ENCODE measurements around the gene SIPA1L3. TPM values are rescaled to one million over a fixed set of nuclear protein-coding genes. Genes with fewer than 3 reads are reported as not detected.
"Not testable (repeated sequence)": the region's sequence is repeated elsewhere in the genome, so short reads cannot be mapped to it uniquely, and the experiment has no call there.

The SIPA1L3 gene
- total RNA-seq, 1 donor from 2014 or later, result 17.0 TPM

DNA sequence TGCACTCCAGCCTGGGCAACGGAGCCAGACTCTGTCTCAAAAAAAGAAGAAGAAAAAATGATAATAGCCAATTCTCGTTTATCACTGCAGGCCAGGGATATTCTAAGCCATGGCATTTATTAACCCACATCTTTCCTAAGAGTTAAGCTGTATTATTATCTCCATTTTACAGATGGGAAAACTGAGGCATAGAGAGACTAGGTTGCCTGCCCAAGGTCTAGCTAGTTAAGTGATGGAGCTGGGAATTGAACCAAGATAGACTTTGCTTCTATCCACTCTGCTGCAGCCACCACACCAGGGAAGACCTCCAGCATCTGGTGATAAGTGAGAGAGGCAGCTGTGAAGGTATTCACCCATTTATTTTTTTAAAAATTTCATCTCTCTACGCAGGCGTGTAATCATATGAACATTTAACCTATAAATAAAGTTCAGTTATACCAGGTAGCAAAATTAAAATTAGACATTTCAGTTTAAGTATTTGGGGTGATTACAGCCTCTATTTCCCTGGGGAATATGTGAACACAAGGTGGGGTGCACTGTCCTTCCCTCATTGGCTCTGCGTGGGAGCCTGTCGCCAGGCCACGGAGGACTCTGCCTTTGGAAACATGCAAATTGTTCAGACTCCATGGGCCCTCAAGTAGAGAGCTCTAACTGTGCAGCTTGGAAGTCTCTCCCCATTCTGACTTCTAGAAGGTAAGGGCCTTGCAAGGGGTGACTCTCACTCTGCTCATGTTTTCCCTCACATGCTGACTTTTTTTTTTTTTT, 157.8 kb downstream of the SIPA1L3 start:
- DNase-seq (ENCODE audit: low read depth), result no peak

DNA sequence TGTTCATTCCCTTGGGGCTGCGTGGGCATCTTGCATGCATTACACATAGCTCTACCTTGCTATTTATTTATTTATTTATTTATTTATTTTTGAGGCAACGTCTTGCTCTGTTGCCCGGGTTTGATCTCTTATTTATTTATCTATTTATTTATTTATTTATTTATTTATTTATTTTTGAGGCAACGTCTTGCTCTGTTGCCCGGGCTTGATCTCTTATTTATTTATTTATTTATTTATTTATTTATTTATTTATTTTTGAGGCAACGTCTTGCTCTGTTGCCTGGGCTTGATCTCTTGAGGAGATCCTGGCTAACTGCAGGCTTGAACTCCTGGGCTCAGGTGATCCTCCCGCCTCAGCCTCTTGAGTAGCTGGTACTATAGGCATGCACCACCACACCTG, 158.8 kb downstream of the SIPA1L3 start:
- DNase-seq (ENCODE audit: low read depth), result not testable (repeated sequence)

- DNase-seq (ENCODE audit: low read depth), result no peak
Measured at GRCh38 chr19:38068826-38069225, 161.8 kb downstream of the SIPA1L3 start.

DNA sequence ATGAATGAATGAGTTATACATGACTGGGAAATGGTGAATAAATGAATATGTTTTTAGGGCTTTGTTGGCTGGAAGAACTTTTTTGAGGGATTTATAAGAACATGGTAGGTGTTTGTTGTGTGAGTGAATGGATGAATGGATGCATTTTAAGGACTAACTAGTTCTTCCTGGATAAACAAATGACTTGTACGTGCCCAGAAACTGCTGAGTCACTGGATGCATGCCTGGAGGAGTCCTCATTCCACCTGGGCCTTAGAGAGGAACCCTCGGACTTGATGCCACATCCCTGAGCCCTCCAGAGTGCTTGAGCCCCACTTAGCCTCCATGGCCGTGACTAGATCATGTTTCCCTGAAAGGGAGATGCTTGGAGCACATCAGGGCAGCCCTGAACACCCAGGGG, 163.6 kb downstream of the SIPA1L3 start:
- DNase-seq (ENCODE audit: low read depth), result no peak

DNA sequence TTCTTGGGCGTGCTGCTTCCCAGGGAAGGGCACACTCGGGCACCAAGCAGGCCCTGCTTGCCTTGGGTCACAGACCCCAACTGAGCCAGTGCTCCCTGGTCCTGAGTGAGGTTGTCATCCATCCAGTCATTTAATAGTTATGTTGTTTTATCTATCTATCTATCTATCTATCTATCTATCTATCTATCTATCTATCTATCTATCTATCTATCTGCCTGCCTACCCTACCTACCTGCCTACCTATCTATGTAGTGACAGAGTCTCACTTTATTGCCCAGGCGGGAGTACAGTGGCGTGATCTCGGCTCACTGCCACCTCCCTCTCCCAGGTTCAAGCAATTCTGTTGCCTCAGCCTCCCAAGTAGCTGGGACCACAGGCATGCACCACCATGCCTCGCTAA, 164.0 kb downstream of the SIPA1L3 start:
- DNase-seq (ENCODE audit: low read depth), result not testable (repeated sequence)

- no peak for DNase-seq (ENCODE audit: low read depth)
Measured at GRCh38 chr19:38071647-38072046, 164.6 kb downstream of the SIPA1L3 start.

GRCh38 chr19:38072776-38073750, 166.1 kb downstream of the SIPA1L3 start:
- DNase-seq (ENCODE audit: low read depth), result no peak

DNA sequence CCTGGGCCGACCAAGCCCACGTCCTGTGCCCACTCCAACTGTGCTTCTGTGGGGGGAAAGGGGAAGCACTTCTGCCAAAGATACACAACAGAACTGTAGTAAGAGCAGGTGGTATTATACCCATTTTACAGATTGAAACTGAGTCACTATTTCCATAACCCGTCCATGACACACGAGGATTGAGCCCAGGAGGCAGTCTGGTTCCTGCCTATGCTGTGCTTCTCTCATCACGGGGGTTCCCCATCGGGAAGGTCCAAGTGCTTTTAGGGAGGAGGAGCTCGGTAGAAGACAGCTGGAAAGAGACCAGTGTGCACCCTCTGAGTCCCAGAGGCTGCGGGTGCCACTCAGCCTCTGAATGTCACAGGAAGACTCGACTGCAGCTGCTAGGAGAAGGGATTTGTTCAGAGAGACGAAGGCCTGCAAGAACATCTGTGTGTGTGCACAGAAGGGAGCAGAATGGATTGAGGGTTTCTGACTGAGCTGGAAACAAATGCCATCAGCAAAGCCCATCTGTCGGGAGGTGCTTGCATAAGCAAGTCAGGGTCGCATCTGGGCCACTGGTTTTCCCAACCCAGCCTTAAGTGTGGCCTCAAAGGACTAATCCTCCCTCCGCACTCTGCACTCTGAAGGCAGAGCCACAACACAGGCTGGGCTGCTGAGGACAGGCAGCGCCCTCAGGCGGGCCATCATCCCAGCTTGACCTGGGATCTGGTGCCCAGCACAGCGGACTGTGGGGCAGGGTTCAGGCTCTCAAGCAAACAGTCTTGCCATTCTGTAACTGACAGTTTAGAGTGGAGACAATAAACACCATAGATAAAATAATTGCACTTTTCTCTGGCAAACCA, 167.1 kb downstream of the SIPA1L3 start:
- DNase-seq (ENCODE audit: low read depth), result peak; percentile 37

GRCh38 chr19:38076337-38076736, 169.3 kb downstream of the SIPA1L3 start:
- DNase-seq (ENCODE audit: low read depth), result no peak

- no peak for DNase-seq (ENCODE audit: low read depth)
Measured at GRCh38 chr19:38078302-38078930, 171.4 kb downstream of the SIPA1L3 start.

GRCh38 chr19:38079926-38080380, 172.9 kb downstream of the SIPA1L3 start:
- peak; percentile 84 for DNase-seq (ENCODE audit: low read depth)

- DNase-seq (ENCODE audit: low read depth), result no peak
Measured at GRCh38 chr19:38081547-38082255, 174.7 kb downstream of the SIPA1L3 start.

- DNase-seq (ENCODE audit: low read depth), result no peak
Measured at GRCh38 chr19:38082256-38083118, 175.5 kb downstream of the SIPA1L3 start.

GRCh38 chr19:38084196-38084595, 177.2 kb downstream of the SIPA1L3 start:
- DNase-seq (ENCODE audit: low read depth), result no peak

GRCh38 chr19:38089440-38089839, 182.4 kb downstream of the SIPA1L3 start:
- DNase-seq (ENCODE audit: low read depth), result peak; percentile 72

GRCh38 chr19:38093154-38093553, 186.1 kb downstream of the SIPA1L3 start:
- DNase-seq (ENCODE audit: low read depth), result no peak

- no peak for DNase-seq (ENCODE audit: low read depth)
Measured at GRCh38 chr19:38093587-38093986, 186.6 kb downstream of the SIPA1L3 start.

- DNase-seq (ENCODE audit: low read depth), result peak; percentile 77
Measured at GRCh38 chr19:38095411-38096308, 188.7 kb downstream of the SIPA1L3 start.
